Trophoblast cell (in vitro differentiated cells and primary cell): ENCODE data around the gene ZFYVE19.
A peak's percentile ranks its signal among the peaks of the same experiment; 100 is the strongest.

Experiments used
- DNase-seq, 2 donors: peaks; one replicate each; pipeline ENCODE4 v3.0.0-alpha.2; 2016
- H2AFZ ChIP-seq: 2 replicates; pipeline ENCODE4 v1.6.1; 2013; ENCODE audit warnings: low read length, moderate library complexity, mild to moderate bottlenecking; ENCODE audit not compliant: insufficient read depth, poor library complexity
- H2AK5ac ChIP-seq: 2 replicates; pipeline ENCODE4 v1.6.1; 2013; ENCODE audit warnings: mild to moderate bottlenecking, low read length
- H2BK120ac ChIP-seq: 2 replicates; pipeline ENCODE4 v1.6.1; 2013; ENCODE audit warnings: low read length, mild to moderate bottlenecking, moderate library complexity; ENCODE audit not compliant: insufficient read depth, poor library complexity
- H2BK12ac ChIP-seq: 2 replicates; pipeline ENCODE4 v1.6.1; 2013; ENCODE audit warnings: mild to moderate bottlenecking, low read length, moderate library complexity
- H2BK5ac ChIP-seq: 2 replicates; pipeline ENCODE4 v1.6.1; 2013; ENCODE audit warnings: low read length, low read depth, moderate library complexity, mild to moderate bottlenecking; ENCODE audit not compliant: poor library complexity
- H3K14ac ChIP-seq: 2 replicates; pipeline ENCODE4 v1.6.1; 2013; ENCODE audit warnings: mild to moderate bottlenecking, low read length
- H3K18ac ChIP-seq: 2 replicates; pipeline ENCODE4 v1.6.1; 2013; ENCODE audit warnings: mild to moderate bottlenecking, low read length
- H3K23ac ChIP-seq: 2 replicates; pipeline ENCODE4 v1.6.1; 2013; ENCODE audit warnings: low read length
- H3K27ac ChIP-seq: 2 replicates; pipeline ENCODE4 v1.5.1; 2013; ENCODE audit warnings: low read depth, mild to moderate bottlenecking, inconsistent platforms, low read length, moderate library complexity
- H3K27me3 ChIP-seq: 2 replicates; pipeline ENCODE4 v1.6.1; 2013; ENCODE audit warnings: inconsistent platforms, mild to moderate bottlenecking, low read length, moderate library complexity; ENCODE audit not compliant: insufficient read depth
- H3K36me3 ChIP-seq, 2 experiments: 1 replicate in 1 of 2; 2 replicates in 1 of 2; pipeline ENCODE4 v1.6.1; 2013; ENCODE audit warnings: low read length in 2 of 2, mild to moderate bottlenecking in 2 of 2, moderate library complexity in 1 of 2; ENCODE audit not compliant: insufficient read depth in 2 of 2, control insufficient read depth in 1 of 2
- H3K4ac ChIP-seq: 2 replicates; pipeline ENCODE4 v1.6.1; 2013; ENCODE audit warnings: low read depth, mild to moderate bottlenecking, low read length, moderate library complexity
- H3K4me1 ChIP-seq, 2 experiments: 1 replicate in 1 of 2; 2 replicates in 1 of 2; pipeline ENCODE4 v1.6.1; 2013; ENCODE audit warnings: low read length in 2 of 2, mild to moderate bottlenecking in 2 of 2, moderate library complexity in 1 of 2; ENCODE audit not compliant: insufficient read depth in 2 of 2, control insufficient read depth in 1 of 2
- H3K4me2 ChIP-seq: 2 replicates; pipeline ENCODE4 v1.6.1; 2013; ENCODE audit warnings: inconsistent platforms, mild to moderate bottlenecking, low read length, moderate library complexity
- H3K4me3 ChIP-seq: 2 replicates; pipeline ENCODE4 v1.5.1; 2013; ENCODE audit warnings: mild to moderate bottlenecking, low read depth, low read length, inconsistent platforms
- H3K79me1 ChIP-seq: one replicate; pipeline ENCODE4 v1.6.1; 2013; ENCODE audit warnings: low read length
- H3K79me2 ChIP-seq: 2 replicates; pipeline ENCODE4 v1.6.1; 2013; ENCODE audit warnings: low read length, mild to moderate bottlenecking; ENCODE audit not compliant: control insufficient read depth, insufficient read depth, poor library complexity
- H3K9ac ChIP-seq: 2 replicates; pipeline ENCODE4 v1.6.1; 2013; ENCODE audit warnings: mild to moderate bottlenecking, low read length
- H3K9me3 ChIP-seq: 2 replicates; pipeline ENCODE4 v1.6.1; 2013; ENCODE audit warnings: low read depth, mild to moderate bottlenecking, control low read depth, inconsistent platforms, low read length; ENCODE audit not compliant: insufficient read depth
- H4K12ac ChIP-seq: 2 replicates; pipeline ENCODE4 v1.6.1; 2013; ENCODE audit warnings: low read depth, mild to moderate bottlenecking, low read length, moderate library complexity
- H4K8ac ChIP-seq: 2 replicates; pipeline ENCODE4 v1.6.1; 2013; ENCODE audit warnings: low read depth, mild to moderate bottlenecking, low read length, moderate library complexity
- H4K91ac ChIP-seq: one replicate; pipeline ENCODE4 v1.6.1; 2013; ENCODE audit warnings: low read depth, mild to moderate bottlenecking, low read length, moderate library complexity
- WGBS: extraction: QIAGEN DNeasy Blood & Tissue Kit; methylation state at CpG from one replicate; pipeline ENCODE4 v1.1.7; 2013; ENCODE audit warnings: missing lambda C conversion rate; ENCODE audit not compliant: insufficient read length, insufficient coverage; ENCODE audit errors: extremely low coverage; 5-methylcytosine and 5-hydroxymethylcytosine counted together

Gene ZFYVE19

DNA sequence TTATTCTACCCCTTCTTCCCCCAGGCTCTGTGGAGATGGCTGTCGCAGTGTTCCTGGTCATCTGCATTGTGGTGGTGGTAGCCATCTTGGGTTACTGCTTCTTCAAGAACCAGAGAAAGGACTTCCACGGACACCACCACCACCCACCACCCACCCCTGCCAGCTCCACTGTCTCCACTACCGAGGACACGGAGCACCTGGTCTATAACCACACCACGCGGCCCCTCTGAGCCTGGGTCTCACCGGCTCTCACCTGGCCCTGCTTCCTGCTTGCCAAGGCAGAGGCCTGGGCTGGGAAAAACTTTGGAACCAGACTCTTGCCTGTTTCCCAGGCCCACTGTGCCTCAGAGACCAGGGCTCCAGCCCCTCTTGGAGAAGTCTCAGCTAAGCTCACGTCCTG is 49.9 kb downstream of the ZFYVE19 start:
- H3K14ac ChIP-seq = peak overlapping the region; percentile 56
- H3K23ac ChIP-seq = no peak overlapping the region
- H2BK12ac ChIP-seq = peak overlapping the region; percentile 42
- no peak overlapping the region for H3K4me2 ChIP-seq
- no peaks in the 10 kb centered on the region for H3K79me2 ChIP-seq
- no peak overlapping the region for H3K9ac ChIP-seq
- H3K36me3 ChIP-seq = peaks cover 50 to 54% of the 10 kb centered on the region in 2 experiments
- H4K12ac ChIP-seq = peak overlapping the region; percentile 45
- peak overlapping the region; percentile 82 for H3K27ac ChIP-seq
- H4K8ac ChIP-seq = peak overlapping the region; percentile 72
- peak overlapping the region; percentile 39 for H3K18ac ChIP-seq
- H3K4me1 ChIP-seq = peaks cover 12 to 13% of the 10 kb centered on the region in 2 experiments
- H2BK5ac ChIP-seq = peak overlapping the region; percentile 65
- no peak overlapping the region for H3K4me3 ChIP-seq
- H2AFZ ChIP-seq = no peak overlapping the region
- no peak for DNase-seq
- H2AK5ac ChIP-seq = peak overlapping the region; percentile 39
- H4K91ac ChIP-seq = peak overlapping the region; percentile 77
- peak overlapping the region; percentile 59 for H2BK120ac ChIP-seq
- H3K79me1 ChIP-seq = peaks cover 7% of the 10 kb centered on the region
- H3K27me3 ChIP-seq = no peaks in the 10 kb centered on the region
- no peaks in the 10 kb centered on the region for H3K9me3 ChIP-seq
- no CpG with 5 or more reads among the region's 8 CpGs for WGBS
- H3K4ac ChIP-seq = peak overlapping the region; percentile 21

DNA sequence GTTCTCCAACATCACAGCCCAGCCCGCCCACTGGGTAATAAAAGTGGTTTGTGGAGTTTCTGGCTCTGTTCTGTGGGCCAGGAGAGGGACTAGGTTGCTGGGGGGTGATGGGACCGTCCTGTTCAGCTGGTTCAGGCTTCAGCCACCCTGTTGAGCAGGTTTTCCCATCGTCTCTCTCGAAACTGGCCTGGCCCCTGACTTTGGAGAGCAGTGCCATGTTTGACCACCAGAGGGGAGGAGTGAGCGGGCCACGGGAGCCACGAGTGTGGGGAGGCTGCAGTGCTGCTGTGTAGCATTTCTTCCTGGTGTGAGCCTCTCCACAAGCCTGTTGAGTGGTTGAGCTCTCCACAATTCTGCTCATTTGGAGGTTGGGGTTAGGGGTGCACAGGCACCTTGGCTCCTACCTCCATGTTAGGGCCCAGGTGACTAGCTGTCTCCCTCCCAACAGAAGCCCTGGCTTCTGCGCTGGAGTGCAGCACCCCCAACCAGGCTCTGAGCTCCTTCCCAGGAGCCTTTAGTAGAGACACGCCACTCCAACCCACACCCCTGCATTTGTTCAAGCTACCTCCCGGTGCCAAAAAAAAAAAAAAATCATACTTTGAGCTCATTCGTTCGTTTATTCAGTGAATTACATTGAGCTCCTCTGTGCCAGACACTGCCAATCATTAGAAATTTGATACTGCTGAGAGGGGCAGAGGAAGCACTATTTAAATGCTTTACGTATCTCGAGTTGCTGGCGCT is 50.9 kb downstream of the ZFYVE19 start:
- no peaks in the 10 kb centered on the region for H3K9me3 ChIP-seq
- H3K4me1 ChIP-seq = peaks cover 12 to 13% of the 10 kb centered on the region in 2 experiments
- H3K9ac ChIP-seq = no peak overlapping the region
- no peak overlapping the region for H3K14ac ChIP-seq
- H2AK5ac ChIP-seq = peak overlapping the region; percentile 30
- H3K4me2 ChIP-seq = peak overlapping the region; percentile 9
- H3K27me3 ChIP-seq = no peaks in the 10 kb centered on the region
- peak; percentile 91 to 97 for DNase-seq
- peak overlapping the region; percentile 39 for H3K18ac ChIP-seq
- peak overlapping the region; percentile 6 for H2BK12ac ChIP-seq
- H3K4ac ChIP-seq = peak overlapping the region; percentile 4
- peak overlapping the region; percentile 82 for H3K27ac ChIP-seq
- peak overlapping the region; percentile 73 for H4K12ac ChIP-seq
- H4K91ac ChIP-seq = peak overlapping the region; percentile 19
- WGBS = no CpG with 5 or more reads among the region's 15 CpGs
- H3K36me3 ChIP-seq = peaks cover 48 to 50% of the 10 kb centered on the region in 2 experiments
- peak overlapping the region; percentile 9 for H2BK5ac ChIP-seq
- H3K79me2 ChIP-seq = no peaks in the 10 kb centered on the region
- no peak overlapping the region for H2AFZ ChIP-seq
- peaks cover 7% of the 10 kb centered on the region for H3K79me1 ChIP-seq
- H4K8ac ChIP-seq = peak overlapping the region; percentile 72
- no peak overlapping the region for H2BK120ac ChIP-seq
- H3K23ac ChIP-seq = no peak overlapping the region
- no peak overlapping the region for H3K4me3 ChIP-seq

DNA sequence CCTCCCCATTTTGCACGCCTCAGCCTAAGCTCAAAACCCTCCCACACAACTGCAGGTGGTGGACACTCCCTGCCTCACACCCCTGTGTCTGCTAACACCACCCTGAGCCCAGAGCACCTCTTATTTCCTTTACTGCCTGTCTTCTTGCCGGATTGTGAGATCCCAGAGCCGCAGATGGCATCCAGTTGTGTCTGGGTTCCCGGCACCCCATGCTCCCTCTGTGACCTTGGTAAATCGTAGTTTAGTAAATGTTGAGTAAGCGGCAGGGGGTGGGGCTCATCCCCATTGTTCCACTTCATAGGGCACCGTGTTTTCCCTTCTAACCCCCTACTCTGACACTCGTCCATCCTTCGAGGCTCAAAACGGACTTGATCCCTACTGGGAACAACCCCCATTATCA is 51.8 kb downstream of the ZFYVE19 start:
- Histone ChIP-seq H3K4me1 (peaks cover 12 to 13% of the 10 kb centered on the region in 2 experiments), H2AFZ (no peak overlapping the region), H3K4ac (no peak overlapping the region), H3K27me3 (no peaks in the 10 kb centered on the region), H2AK5ac (no peak overlapping the region), H3K4me2 (no peak overlapping the region), H3K9me3 (no peaks in the 10 kb centered on the region), H3K27ac (no peak overlapping the region), H3K79me1 (peaks cover 7% of the 10 kb centered on the region), H3K79me2 (no peaks in the 10 kb centered on the region), H3K18ac (no peak overlapping the region), H2BK120ac (no peak overlapping the region), H2BK5ac (no peak overlapping the region), H3K14ac (no peak overlapping the region), H4K91ac (no peak overlapping the region), H3K36me3 (peaks cover 39 to 40% of the 10 kb centered on the region in 2 experiments), H3K23ac (no peak overlapping the region), H3K4me3 (no peak overlapping the region), H2BK12ac (peak overlapping the region; percentile 6), H3K9ac (no peak overlapping the region), H4K8ac (no peak overlapping the region), H4K12ac (no peak overlapping the region)
- no CpG with 5 or more reads among the region's 10 CpGs for WGBS
- no peak for DNase-seq

DNA sequence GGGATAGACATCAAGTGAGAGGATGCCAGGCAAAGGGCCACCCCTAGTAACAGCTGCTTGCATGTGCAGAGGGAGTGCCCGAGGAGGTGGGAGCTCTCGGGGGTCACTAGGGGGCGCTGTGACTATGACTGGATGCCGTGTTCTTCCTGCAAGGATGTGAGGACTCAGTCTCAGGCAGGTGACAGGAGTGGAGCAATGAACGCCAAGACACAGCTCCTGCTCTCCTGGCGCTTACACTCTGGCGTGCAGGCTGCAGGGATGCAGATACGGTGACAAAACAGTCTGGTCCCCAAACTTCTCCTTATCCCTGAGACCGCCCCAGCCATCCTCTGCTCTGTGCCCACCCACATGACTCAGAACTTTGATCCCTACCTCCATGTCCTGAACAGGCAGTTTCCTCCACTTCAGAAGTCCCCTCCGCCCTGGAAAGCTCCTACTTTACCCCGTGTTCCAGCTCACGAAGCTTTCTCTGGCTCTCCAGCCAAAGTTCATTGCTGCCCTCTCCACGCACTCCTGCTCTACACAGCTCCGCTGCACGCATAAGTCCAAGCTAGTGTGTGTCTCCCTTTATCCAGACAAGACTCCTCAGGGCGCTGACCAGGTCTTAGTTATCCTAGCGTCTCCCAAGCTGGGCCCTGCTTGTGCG is 52.4 kb downstream of the ZFYVE19 start:
- H4K12ac ChIP-seq = no peak overlapping the region
- H3K9ac ChIP-seq = no peak overlapping the region

More for the DNA sequence above, 52.4 kb downstream of the ZFYVE19 start:
- H3K79me2 ChIP-seq = no peaks in the 10 kb centered on the region
- H3K4me2 ChIP-seq = no peak overlapping the region
- H3K18ac ChIP-seq = no peak overlapping the region
- H4K91ac ChIP-seq = no peak overlapping the region
- H2BK12ac ChIP-seq = no peak overlapping the region
- H3K23ac ChIP-seq = no peak overlapping the region
- no peak overlapping the region for H4K8ac ChIP-seq
- H3K79me1 ChIP-seq = peaks cover 7% of the 10 kb centered on the region
- no peak overlapping the region for H3K27ac ChIP-seq
- H2BK120ac ChIP-seq = no peak overlapping the region
- peaks cover 12 to 13% of the 10 kb centered on the region in 2 experiments for H3K4me1 ChIP-seq
- H2AFZ ChIP-seq = no peak overlapping the region
- DNase-seq = peak; percentile 80 to 88
- H3K4ac ChIP-seq = no peak overlapping the region
- H3K27me3 ChIP-seq = no peaks in the 10 kb centered on the region
- no peaks in the 10 kb centered on the region for H3K9me3 ChIP-seq
- no CpG with 5 or more reads among the region's 18 CpGs for WGBS
- H3K36me3 ChIP-seq = peaks cover 32 to 34% of the 10 kb centered on the region in 2 experiments
- no peak overlapping the region for H2BK5ac ChIP-seq
- no peak overlapping the region for H2AK5ac ChIP-seq
- no peak overlapping the region for H3K14ac ChIP-seq
- H3K4me3 ChIP-seq = no peak overlapping the region
